Measurements from ENCODE around the gene PNRC2.
"Not testable (repeated sequence)": the region's sequence is repeated elsewhere in the genome, so short reads cannot be mapped to it uniquely, and the experiment has no call there.

The PNRC2 gene

DNA sequence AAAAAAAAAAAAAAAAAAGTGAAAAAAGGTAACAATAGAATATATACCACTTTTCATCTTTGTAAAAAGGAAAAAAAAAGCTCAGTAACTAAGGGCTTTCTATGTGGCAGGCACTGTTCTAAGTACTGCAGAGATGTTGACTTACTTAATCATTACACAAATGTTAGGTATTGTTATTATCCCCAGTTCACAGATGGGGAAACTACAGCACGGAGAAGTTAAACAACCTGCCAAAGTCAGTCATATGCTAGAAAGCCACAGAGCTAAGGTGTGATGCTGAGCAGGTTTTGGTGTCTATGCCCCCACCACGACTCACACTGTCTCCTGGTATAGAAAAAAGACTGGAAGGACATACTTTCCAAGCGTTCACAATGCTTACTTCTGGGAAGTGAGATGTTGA, 6.6 kb upstream of the PNRC2 start:
- DNase-seq, result no peak

DNA sequence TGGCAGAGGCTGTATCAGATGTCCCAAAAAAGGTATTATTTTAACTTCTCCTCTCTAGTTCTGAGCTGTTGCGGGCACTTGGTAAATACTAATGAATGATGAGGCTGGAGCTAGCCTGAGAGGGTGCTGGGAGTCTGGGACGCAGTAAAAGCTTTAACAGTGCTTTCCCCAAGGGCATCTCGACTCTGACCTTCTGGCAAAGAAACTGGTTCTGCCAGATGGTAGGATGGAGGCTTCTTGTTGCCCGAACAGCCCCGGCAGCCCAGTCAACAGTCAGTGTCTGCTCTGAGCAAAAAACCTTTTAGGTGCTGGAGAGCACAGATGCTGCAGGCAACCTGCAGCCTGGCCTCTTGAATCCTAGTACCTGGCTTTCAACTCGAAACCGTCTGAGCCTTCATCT, 2.5 kb upstream of the PNRC2 start:
- no peak for DNase-seq

DNA sequence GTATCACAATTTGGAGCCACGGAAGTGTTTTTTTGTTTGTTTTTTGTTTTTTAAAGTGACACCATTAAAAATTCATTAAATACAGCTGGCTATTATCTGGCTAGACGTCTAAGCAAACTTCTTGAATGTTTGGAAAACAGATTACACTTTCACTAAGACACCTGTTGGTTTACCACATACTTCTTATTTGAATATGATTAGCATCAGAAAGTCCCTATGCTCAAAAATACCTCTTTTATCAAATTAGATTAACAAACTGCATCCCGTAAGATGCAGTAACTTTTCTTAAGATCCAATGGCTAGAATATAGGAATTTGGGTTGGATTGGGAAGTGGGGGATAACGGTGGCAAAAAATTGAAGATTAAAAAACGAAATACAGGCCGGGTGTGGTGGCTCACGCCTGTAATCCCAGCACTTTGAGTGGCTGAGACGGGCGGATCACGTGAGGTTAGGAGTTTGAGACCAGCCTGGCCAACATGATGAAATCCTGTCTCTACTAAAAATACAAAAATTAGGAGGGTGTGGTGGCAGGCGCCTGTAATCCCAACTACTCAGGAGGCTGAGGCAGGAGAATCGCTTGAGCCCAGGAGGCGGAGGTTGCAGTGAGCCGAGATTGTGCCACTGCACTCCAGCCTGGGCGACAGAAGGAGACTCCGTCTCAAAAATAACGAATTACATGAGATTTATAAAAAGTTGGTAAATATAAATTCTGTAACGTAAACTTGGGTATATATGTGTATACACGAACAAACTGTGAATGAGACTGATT, 1.4 kb upstream of the PNRC2 start:
- peak; percentile 32 to 49 (median 38) for DNase-seq

DNA sequence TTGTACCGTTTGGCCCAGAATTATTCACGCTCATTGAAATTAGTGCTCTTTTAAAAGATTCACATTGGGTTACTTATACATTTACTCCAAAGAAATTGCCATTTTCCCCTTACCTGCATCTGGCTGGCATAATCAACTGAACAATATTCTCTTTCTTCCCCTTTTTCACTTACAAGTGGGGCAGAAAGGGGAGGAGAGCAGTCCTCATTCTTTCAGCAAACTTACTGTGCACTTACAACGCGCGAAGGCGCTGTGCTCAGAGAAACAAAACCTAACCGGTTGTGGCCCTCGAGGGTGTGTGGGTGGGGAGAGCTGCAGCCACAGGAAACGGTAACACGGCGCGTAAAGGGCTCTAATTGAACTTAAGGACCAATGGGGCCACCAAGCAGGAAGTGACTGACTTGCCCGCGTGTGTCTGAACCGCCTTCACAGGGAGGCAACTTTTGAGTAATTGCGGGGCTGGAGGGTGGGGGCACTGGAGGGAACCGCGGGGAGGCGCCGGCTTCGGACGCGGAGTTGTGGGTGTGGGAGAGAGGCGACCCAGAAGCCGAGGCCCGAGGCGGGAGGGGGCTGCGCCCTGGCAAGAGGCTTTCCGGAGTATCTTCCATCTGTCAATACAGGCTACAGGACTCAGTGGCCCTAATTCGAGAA, 693 bp upstream of the PNRC2 start:
- peak; percentile 97 to 99 (median 98) for DNase-seq

DNA sequence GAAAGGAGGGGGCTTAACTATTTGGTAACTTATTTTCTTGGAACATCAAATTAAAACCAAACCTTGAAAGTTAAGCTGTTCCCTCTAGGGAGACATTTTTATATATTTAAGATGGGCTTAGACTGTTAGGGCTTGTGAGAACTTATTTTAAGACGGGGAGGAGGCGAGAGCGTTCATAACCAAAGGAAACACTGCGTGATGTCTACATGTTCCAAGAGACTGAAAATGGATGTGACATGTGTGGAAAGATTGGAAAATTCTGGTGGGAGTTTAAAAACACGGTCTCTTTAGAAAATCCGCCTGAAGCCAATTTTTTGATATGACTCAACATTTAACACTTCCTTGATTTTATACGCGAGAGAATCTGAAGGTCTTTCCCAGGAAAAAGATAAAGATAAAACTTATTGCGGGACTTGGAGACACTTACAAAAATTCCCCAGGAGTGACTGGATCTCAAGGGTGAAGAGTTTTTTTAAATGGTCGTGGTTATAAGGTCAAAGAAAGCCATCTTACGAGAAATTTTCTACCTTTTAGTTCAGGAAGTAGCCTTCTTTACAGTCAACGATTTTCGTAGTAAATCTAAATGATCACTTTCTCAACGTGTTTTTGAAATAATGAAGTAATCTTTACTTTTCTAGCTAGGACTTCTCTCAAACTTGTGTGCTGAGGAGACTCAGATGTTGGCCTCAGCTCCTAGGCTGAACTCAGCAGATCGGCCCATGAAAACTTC, 828 bp downstream of the PNRC2 start:
- DNase-seq, result peak; percentile 21 to 59 (median 38)

DNA sequence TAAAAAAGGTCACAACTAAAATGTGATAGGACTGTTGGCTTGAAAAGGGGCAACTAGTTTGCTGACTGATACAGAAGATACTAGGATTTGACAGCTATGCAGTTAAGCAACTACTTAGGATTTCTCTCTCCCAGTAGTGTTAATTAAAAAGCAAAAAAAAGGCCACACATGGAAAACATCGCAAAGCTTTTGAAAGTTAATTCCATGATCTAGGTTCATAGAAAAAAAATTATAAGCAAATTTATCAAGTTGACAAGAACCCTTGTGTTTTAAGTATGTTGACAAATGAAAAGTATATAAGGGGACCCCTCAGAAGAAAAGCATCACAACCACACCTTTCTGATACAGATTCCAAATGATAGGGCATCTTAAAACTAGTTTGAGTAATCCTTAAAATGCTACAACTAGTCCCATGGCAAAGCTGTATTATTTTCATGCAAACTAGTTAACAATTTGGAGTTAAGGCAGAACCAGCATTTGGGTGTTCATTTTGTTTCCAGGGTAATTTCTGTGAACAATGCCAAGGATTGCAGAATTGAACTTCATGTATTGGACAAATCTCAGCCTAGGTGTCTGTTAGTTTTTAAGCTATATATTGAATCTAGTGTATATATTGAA, 4.1 kb downstream of the PNRC2 start:
- DNase-seq, result no peak

DNA sequence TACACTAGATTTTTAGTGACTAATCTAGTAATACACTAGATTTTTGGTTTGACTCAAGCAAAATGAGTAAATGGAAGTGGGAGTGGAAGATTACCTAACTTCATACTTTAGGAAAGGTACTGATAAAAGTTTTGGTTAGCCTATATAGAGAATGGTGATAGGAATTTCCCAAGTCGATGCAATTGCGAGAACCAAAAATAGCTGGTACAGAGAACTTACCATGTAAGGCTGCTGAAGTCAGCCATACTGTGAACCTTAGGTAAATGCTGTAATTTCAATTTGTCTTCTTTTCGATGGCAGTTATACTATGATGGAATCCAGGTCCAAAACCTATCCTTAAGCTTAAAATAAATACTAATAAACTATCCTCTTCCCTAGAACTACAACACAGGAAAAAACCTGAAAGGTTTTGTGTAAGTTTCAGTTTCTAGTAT, 4.6 kb downstream of the PNRC2 start:
- DNase-seq, result no peak

DNA sequence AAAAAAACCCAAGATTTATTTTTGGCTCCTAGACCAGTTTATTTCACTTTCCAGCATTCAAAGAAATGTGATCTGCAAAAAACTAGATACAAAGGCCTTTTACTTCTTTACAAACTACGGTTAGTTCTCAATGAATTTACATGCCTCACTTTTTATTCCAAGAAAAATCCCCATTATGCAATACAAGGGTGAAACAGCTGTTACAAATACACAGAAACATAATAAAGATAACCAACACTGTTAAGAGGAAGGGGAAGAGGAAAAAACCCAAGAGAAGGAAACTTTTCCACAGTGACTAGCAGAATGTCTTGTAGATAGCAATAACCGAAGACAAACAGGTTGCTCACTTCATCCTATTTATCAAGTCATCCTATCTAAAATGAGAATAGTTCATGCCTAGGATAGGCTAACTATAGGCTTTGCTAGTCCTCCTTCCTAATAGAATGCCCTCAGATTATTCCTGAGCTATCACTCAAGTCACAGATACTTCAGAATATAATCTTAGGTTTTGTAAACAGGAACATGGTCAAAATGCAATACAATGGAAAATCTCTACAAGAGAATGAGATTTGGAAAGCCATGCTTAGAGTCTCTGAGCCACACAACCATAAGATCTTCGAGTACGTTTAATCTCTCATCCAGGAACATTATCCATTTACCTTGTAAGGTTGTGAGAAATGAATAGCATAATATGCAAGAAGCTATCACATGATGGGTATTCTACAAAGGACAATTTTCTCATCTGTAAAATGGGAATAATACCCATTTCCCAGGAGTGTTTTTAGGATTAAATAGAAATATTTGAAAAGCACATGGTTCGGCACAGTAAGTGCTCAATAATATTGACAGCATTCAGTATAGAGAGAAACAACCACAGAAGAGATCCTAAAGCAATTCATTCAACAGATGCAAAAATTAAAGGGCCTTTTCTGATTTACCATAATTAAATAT, 5.4 kb downstream of the PNRC2 start:
- peak in 2 of 4 experiments; percentile 50 to 51 for DNase-seq

DNA sequence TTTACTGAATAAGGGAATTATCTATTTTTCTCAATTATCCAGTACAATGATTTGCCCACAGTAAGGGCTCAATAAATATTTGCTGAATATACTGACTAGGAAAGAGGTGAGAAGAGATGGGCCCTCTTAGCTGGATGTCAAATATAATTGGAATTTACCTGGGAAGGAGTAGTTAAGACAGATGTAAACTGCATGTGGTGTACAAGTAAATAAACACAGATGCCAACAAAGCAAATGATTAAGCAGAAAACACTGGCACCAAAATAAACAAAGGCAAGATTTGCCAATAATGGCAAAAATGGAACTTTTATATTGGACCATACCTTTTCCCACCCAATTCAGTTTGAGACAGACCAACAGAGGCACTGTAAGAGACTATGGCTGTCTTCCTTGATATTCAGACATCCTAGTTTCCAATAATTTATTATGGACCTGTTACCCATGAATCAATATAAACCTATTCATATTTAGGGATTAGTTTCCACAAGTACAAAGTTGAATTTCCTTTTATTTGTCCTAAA, 7.4 kb downstream of the PNRC2 start:
- no peak for DNase-seq

DNA sequence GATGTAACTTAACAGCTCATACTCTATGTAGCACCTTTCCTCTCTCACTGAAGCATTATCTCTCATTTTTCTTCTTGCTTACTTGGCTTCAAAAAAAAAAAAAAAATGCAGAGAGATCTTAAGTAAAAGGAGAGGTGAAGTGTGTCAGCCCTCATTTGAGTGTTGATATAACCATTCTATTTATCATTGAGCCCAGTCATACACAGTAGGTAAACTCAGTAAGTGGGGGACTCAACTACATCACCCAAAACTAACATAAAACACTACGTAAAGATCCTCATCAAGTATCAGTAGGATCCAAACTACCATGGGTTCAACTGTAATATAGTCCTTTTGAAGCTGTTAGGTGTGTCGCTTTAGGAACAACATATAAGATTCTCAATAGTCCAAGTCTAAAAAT, 8.2 kb downstream of the PNRC2 start:
- DNase-seq, result no peak

DNA sequence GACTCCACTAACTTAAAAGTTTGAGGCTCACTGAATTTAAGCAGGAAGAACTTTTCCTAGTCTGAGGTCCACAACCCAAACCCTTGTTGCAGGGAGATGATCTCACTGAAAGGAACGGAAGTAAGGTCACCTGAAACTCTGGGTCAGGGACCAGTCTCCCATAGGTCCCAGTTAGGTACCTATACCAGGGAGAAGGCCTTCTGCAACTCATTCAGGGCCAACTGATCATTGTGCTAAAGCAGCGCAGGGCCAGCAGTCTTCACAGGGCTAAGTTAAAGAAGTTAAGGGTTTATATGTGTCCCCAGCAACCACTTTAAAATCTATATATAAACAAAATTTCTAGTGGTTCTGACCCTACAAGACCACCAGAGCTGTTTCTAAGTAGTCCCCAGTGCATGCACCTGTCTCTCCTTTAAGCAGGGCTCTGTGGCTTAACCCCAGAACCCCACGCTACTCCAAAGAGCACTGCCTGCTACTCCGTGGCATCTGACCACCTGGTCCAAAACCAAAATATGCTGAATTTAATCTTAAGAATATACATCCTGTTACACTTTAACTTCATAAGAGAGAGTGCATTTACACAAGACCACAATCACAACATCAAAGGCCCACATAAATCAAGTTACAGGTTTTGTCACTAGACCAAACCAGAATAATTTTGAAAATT, 17.7 kb downstream of the PNRC2 start:
- DNase-seq, result no peak

DNA sequence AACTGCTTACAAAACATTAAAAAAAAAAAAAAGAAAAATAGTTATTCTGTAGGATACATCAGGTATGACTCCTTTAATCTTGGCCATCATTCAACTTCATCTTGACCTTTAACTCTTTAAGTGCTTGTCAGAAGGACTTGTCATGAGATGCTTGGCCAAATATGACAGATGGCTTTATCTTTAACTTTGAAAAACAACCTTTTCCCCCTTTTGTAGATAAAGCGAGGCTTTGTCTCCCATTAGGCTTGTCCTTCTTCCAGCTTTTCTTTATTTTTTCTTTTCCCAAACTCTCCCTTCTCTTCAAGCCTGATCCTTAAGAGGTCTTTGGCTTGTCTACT, 18.2 kb downstream of the PNRC2 start:
- DNase-seq, result no peak

DNA sequence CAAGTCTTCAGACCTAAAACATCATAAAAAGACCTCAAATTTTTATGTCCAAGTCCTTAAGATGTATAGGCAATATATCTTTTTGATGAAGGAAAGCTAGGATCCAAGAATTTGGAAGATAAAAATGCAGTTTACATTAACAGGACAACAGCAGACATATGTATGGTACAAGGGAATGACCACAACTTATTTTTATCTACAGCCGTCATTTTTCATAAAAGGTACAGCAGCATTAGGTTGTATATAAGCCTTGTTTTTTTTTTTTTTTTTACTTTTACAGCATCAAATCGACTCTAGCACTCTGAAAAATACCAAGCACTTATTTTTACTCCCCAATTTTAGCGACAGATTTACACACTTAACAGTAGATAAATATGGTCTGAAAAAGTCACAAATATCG, 19.2 kb downstream of the PNRC2 start:
- DNase-seq, result no peak

DNA sequence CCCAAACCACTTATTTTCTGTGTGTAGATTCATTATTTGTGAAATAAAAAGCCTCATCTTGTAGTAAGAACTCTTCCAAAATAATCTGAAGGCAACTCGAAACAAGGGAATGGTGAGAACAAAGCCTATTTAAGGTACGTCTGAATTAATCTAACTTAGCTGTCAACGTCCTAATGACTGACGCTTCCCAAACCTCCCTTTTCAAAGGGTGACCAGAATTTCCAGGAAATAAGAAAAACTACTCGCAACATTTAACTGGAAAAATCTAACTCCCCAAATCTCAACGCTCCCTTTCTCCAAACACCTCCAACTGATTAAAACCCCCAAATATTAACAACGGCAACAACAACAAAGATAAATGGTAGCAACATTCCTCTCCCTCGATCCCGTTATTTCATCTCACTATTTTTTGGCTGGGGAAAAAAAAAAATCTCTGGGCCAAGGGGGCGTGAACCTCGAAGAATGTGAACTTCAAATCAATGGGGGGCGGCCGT, 19.8 kb downstream of the PNRC2 start:
- no peak for DNase-seq

DNA sequence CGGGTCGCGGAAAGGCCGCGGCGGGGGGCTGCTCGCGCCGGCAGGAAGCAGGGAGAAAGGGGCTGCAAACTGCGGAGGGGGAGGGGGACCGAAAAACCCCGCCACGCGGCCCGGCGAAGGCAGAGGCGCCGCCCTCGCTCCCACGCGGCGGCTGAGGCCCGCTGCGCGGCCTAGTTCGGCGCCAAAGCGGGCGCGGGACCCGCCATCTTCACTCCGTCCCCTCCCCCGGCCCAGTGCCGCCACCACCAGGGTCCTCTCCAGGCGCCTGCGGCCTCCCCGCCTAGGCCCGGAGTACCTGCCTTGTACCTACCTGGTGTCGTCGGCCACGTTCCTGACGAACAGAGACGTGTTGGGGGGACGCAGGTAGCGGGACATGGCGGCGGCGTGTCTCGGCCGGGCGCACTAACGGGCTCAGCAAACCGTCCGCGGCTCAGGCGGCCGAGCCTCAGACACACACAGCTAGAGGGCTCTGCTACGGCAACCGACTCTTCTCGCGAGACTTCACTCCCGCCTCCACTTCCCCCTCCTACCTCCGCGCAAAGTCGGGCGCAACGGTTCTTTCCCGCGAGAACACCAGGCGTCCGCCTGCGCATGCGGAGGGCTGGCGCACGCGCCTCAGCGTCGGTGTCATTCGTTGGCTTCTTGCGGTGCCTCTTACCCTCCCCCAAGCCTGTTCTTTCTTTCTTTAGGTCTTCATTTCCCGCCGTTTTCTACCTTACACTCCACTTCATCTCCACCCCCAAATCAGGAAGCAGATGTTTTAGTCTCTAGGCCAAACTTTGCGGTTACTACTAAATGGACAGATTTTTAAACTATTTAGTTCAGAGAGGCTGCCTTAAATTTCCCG, 20.5 kb downstream of the PNRC2 start, which contains the start of gene SRSF10:
Gene SRSF10 (minus strand): TSS at position 447 of the 847 bp plus-strand sequence. CDS start 72 bp downstream, at position 375.
- DNase-seq, result peak; percentile 99 to 100 (median 99)

DNA sequence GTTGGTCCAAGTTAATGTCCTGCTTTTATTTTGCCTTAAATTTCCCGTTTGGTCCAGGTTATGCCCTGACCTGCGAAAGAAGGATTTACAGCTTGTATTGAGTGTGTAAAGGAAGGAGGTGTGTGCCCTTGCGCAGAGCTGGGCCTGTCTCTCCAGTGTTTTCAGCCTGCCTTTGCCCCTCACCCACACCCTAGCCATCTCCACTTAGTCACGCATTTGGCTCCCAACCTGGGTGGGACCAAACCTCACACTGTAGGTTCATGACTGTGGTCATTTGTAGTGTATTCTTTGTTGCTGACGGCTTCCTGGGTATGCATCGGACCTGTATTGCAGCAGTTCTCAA, 21.1 kb downstream of the PNRC2 start:
- DNase-seq, result peak; percentile 33 to 50 (median 44)

DNA sequence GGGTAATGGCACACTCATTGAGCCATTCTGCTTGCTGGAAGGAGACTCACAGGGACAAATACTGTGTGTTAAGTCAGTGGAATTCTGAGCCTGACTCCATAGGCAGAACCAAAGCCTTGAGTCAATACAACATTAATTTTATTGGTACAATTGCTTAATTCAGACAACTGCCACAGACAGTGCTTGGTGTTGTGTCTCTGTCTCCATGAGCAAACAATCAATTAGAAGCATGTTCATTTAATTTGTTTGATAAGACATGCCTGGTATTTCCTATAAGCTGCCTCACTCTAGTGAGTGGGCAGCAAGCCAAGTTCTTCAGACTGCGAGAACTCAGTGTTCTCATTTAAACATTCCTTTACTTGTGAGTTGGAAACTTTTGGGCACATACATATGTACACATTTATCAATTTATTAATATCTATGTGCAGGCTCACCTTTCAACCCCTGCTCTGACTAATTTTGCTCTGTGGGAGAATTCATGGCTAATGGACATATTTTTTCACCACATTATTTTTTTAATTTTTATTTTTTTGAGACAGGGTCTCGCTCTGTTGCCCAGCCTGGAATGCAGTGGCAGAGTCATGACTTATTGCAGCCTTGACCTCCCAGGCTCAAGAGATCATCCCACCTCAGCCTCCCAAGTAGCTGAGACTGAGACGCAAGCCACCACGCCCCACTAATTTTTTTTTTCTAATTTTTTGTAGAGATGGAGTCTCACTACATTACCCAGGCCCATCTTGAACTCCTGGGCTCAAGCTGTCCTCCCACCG, 25.0 kb downstream of the PNRC2 start:
- DNase-seq, result no peak

DNA sequence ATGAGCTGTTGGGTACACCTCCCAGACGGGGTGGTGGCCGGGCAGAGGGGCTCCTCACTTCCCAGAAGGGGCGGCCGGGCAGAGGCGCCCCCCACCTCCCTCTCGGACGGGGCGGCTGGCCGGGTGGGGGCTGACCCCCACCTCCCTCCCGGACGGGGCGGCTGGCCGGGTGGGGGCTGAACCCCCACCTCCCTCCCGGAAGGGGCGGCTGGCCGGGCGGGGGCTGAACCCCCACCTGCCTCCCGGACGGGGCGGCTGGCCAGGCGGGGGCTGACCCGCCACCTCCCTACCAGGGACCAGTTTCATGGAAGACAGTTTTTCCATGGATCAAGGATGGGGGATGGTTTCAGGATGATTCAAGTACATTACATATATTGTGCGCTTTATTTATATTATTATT, 27.4 kb downstream of the PNRC2 start:
- not testable (repeated sequence) for DNase-seq

DNA sequence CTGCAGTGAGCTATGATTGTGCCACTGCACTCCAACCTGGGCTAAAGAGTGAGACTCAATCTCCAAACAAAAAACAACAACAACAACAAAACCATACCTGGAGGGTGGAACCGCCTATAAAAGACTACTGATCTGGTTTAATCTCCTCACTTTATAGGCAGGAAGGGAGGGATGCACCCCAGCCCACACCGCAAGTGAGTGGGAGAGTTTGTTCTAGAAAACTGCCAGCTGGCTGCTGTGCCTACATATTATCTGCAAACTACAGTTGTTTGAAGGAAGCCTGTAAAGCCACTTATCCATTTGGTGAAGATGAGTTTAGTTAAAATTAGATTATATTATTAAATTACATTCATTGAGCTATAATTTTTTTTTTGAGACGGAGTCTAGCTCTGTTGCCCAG, 29.6 kb downstream of the PNRC2 start:
- no peak for DNase-seq
